Transverse colon (tissue), 4 donors: Measurements from ENCODE around the gene VWA3B.

Experiments used
- CTCF ChIP-seq, 5 experiments: fragments of 200-600 bp in 3 of 5; fragments of 450-650 bp in 2 of 5; sonication (generic) in 3 of 5; IDR thresholded peaks; 1 replicate in 2 of 5; 2 replicates in 3 of 5; pipeline ENCODE4 v1.5.1; 2016 to 2017; ENCODE audit warnings: antibody characterized with exemption in 5 of 5, inconsistent platforms in 3 of 5, mild to moderate bottlenecking in 2 of 5, moderate library complexity in 1 of 5
- POLR2AphosphoS5 ChIP-seq, 3 donors: sonication (generic); formaldehyde crosslinking; IDR thresholded peaks; one replicate each; pipeline ENCODE4 v1.6.1; 2016; ENCODE audit warnings: antibody characterized with exemption in 3 of 3

DNA sequence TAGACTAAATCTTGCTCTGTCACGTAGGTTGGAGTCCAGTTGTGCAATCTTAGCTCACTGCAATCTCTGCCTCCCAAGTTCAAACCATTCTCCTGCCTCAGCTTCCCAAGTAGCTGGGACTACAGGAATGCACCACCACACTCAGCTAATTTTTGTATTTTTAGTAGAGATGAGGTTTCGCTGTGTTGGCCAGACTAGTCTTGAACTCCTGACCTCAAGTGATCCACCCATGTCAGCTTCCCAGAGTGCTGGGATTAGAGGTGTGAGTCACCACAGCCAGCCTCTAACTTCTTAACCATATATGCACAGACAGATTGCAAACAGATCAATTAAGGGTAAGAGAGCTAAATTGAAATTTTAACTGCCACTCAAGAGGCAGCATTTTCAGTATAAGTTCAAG is 237.2 kb downstream of the VWA3B start:
- no peak for TF ChIP-seq POLR2AphosphoS5 (IDR thresholded peaks at IDR 0.05)
- no peak for TF ChIP-seq CTCF (IDR thresholded peaks at IDR 0.05)
